Neutrophil (primary cell): Measurements from ENCODE around the gene TAGLN.

Experiments used
- H3K27ac ChIP-seq: fragments of 200-600 bp; sonication (generic); 2 replicates; pipeline ENCODE4 v1.5.1; 2016; ENCODE audit warnings: mild to moderate bottlenecking, moderate library complexity
- H3K27me3 ChIP-seq: fragments of 200-600 bp; sonication (generic); 2 replicates; pipeline ENCODE4 v1.6.0; 2016; ENCODE audit warnings: mild to moderate bottlenecking
- H3K36me3 ChIP-seq: fragments of 200-600 bp; sonication (generic); 2 replicates; pipeline ENCODE4 v1.5.1; 2017
- H3K4me1 ChIP-seq, 2 experiments: fragments of 200-600 bp in 1 of 2; sonication (generic) in 1 of 2; 1 replicate in 1 of 2; 2 replicates in 1 of 2; pipeline versions ENCODE4 v1.5.1 to v1.6.1; 2013 to 2016; ENCODE audit warnings: low read depth in 1 of 2, low read length in 1 of 2, mild to moderate bottlenecking in 1 of 2, moderate library complexity in 1 of 2; ENCODE audit not compliant: control insufficient read depth in 1 of 2, insufficient read depth in 1 of 2
- H3K4me3 ChIP-seq, 2 experiments: fragments of 200-600 bp in 1 of 2; sonication (generic) in 1 of 2; 1 replicate in 1 of 2; 2 replicates in 1 of 2; pipeline ENCODE4 v1.5.1; 2013 to 2016; ENCODE audit warnings: low read depth in 1 of 2, low read length in 1 of 2, mild to moderate bottlenecking in 1 of 2, moderate library complexity in 1 of 2
- H3K9me3 ChIP-seq: fragments of 200-600 bp; sonication (generic); 2 replicates; pipeline ENCODE4 v1.5.1; 2016
- TF ChIP-seq, protein P1 (sequence below): fragments of 200-600 bp; sonication (generic); IDR thresholded peaks from 2 replicates; pipeline ENCODE4 v1.5.1; 2016; ENCODE audit warnings: antibody characterized with exemption

TAGLN gene

GRCh38 chr11:117220999-117221774 is 22.0 kb downstream of the TAGLN start:
- Histone ChIP-seq H3K4me3 (no peak overlapping the region), H3K27me3 (no peaks in the 10 kb centered on the region), H3K27ac (no peak overlapping the region), H3K9me3 (no peaks in the 10 kb centered on the region), H3K4me1 (no peaks in the 10 kb centered on the region), H3K36me3 (peaks cover 97% of the 10 kb centered on the region)
- TF ChIP-seq, protein P1, sequence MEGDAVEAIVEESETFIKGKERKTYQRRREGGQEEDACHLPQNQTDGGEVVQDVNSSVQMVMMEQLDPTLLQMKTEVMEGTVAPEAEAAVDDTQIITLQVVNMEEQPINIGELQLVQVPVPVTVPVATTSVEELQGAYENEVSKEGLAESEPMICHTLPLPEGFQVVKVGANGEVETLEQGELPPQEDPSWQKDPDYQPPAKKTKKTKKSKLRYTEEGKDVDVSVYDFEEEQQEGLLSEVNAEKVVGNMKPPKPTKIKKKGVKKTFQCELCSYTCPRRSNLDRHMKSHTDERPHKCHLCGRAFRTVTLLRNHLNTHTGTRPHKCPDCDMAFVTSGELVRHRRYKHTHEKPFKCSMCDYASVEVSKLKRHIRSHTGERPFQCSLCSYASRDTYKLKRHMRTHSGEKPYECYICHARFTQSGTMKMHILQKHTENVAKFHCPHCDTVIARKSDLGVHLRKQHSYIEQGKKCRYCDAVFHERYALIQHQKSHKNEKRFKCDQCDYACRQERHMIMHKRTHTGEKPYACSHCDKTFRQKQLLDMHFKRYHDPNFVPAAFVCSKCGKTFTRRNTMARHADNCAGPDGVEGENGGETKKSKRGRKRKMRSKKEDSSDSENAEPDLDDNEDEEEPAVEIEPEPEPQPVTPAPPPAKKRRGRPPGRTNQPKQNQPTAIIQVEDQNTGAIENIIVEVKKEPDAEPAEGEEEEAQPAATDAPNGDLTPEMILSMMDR, result no peak

DNA sequence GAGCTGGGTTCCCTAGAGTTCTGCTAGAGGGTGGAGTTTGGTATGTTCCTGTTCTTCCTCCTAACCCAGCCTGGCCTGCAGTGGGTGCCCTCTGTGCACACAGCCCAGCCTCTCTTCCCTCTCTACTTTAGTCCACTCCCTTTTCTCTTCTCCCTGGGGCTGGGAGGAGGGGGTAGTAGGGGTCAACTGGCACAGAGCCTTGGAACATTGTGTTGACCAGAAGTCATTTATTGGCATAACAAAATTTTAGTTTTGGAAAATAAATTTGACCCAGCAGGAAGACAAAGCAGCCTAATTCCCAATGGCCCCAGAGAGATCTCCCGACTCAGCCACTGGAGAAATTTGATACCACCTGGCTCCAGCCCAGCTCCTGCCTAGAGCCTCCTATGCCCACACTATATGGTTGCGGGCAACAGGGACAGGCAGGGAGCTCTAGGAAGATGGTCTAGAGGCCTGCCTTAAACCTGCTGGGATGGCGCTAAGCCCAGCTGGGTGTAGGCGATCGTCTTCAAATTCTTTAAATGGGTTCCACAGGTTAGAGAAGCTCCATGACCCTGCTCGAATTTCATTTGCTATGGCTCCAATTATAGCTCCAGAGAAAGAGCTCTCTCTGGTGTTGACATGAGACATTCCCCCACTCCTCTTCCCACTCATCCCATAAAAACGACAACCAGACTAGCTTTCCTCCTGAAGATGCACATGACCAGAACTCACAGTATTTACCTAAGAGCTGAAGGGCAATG is 22.8 kb downstream of the TAGLN start:
- H3K9me3 ChIP-seq, result no peaks in the 10 kb centered on the region
- no peak overlapping the region for H3K27ac ChIP-seq
- TF ChIP-seq, protein P1, result no peak
- peaks cover 94% of the 10 kb centered on the region for H3K36me3 ChIP-seq
- no peak overlapping the region for H3K4me3 ChIP-seq
- no peaks in the 10 kb centered on the region for H3K27me3 ChIP-seq
- no peaks in the 10 kb centered on the region for H3K4me1 ChIP-seq

DNA sequence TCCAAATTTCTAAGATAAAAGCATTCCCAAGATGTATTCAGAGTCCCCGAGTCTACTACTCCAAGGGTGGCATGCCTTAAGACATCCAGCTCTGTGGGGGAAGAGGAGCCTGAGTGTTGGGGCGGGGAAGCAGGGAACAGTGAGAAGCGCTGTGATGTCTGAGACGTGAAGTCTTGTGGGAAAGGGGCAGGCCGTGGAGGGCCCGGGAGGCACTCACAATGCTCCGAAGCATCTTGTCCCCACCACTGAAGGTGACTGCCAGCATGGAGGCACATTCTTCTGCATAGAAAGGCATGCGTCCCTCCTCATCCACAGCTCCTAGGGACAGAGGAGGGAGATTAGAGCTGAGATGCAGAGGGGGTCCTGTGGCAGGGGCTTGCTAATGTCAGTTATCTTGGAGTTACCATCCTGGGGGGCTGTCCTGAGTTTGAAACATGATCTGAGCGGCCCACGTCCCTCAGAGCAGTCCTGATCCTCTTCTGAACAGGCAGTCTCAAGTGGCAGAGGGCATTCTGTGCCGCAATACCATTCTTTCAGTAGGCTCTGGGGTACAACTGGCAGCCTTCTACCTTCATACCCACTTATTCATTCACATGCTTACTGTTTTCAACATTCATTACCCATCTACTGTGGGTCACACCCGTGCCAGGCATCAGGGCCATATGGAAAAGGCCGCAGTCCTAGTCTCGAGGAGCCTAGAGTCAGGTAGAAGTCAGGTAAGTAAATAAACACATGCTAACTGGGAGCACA is 24.0 kb downstream of the TAGLN start:
- H3K27ac ChIP-seq, result no peak overlapping the region

DNA sequence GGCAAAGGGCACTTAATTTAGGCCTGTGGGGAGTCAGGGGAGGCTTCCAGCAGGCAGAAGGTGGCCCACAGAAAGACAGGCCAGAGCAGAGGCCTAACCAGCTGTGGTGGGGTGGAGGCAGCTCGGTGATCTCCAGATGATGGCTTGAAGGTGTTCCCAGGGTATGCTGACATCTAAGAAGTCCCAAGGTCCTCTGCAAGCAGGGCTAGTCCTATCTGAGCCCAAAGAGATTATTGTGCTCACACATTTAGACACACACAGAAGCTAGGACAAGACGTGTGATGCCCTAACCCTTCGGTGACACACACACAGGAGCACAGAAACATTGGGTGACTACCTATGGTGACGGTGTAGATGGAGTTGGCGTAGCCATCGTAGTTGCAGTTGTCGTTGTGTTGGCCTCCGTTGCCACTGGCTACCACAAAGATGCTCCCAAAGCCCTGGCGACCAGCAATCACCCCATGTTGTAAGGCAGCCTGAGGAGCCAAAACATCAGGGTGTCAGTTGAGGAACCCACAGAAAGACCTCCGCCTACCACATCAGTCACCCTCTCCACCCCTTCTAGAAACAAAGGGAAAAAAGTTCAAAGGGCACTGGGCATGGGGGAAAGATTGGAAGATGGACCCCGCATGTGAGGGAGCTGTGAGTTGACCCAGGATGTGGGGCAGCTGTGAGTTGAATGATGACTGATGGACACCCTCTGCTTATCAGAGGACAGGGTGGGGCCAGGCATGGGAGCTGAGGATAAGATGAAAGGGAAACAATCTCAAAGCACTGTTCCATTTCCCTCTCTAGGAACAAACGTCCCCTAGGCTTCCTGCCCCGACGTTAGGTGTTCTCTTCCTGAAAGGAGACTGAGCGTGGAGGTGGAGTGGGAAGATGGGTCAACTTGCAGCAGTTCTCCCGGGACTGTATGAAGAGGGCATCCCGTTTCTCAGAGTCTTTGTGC is 24.8 kb downstream of the TAGLN start:
- Histone ChIP-seq H3K27me3 (no peaks in the 10 kb centered on the region), H3K4me3 (no peak overlapping the region), H3K9me3 (no peaks in the 10 kb centered on the region), H3K27ac (no peak overlapping the region), H3K36me3 (peaks cover 93% of the 10 kb centered on the region), H3K4me1 (no peaks in the 10 kb centered on the region)
- TF ChIP-seq, protein P1, result no peak

More for the DNA sequence above, 24.0 kb downstream of the TAGLN start:
- H3K9me3 ChIP-seq, result no peaks in the 10 kb centered on the region
- no peak overlapping the region for H3K4me3 ChIP-seq
- no peaks in the 10 kb centered on the region for H3K4me1 ChIP-seq
- H3K36me3 ChIP-seq, result peaks cover 94% of the 10 kb centered on the region
- no peaks in the 10 kb centered on the region for H3K27me3 ChIP-seq
- TF ChIP-seq, protein P1, result no peak
